ENCODE results near the gene YJEFN3.
A peak's percentile ranks its signal among the peaks of the same experiment; 100 is the strongest.

The YJEFN3 gene

GRCh38 chr19:19487077-19487949 lies 41.4 kb upstream of the YJEFN3 start:
- CTCF ChIA-PET: interaction anchor here (0.6 to 4.2 kb wide), 3 partner anchors 12 to 307 kb away, joined by 3 to 19 read pairs (median 7); no protein-coding TSS in a partner anchor
- POLR2A ChIA-PET: interaction anchor here (0.7 to 2.1 kb wide), 3 partner anchors 26 to 123 kb away, joined by 3 to 7 read pairs (median 6); partner anchors contain the start of gene GATAD2A
- no peak for TF ChIP-seq TARDBP (IDR thresholded peaks at IDR 0.05)
- no peak for TF ChIP-seq ZNF384 (IDR thresholded peaks at IDR 0.05)
- no peak for DNase-seq (ENCODE audit: extremely low spot score)

GRCh38 chr19:19487950-19488874 lies 40.5 kb upstream of the YJEFN3 start:
- ChIA-PET CTCF (interaction anchor here (0.6 to 4.2 kb wide), 5 partner anchors 13 to 307 kb away, joined by 3 to 19 read pairs (median 7); no protein-coding TSS in a partner anchor), POLR2A (interaction anchor here (0.7 to 2.1 kb wide), 5 partner anchors 27 to 124 kb away, joined by 3 to 7 read pairs (median 5); partner anchors contain the start of gene GATAD2A)
- TF ChIP-seq PKNOX1 (IDR thresholded peaks at IDR 0.05) (no peak), CTBP1 (IDR thresholded peaks at IDR 0.05; ENCODE audit: borderline replicate concordance) (no peak), L3MBTL2 (conservative IDR thresholded peaks at IDR 0.05) (no peak), ARNT (IDR thresholded peaks at IDR 0.05) (no peak), NFRKB (IDR thresholded peaks at IDR 0.05) (no peak), HDGF (IDR thresholded peaks at IDR 0.05; ENCODE audit: borderline replicate concordance) (no peak), FOXK2 (IDR thresholded peaks at IDR 0.05) (no peak), BHLHE40 (IDR thresholded peaks at IDR 0.05; ENCODE audit: borderline replicate concordance) (no peak), SP1 (IDR thresholded peaks at IDR 0.05) (no peak), SUZ12 (IDR thresholded peaks at IDR 0.05) (no peak), FOXA1 (IDR thresholded peaks at IDR 0.05) (no peak), ELF4 (IDR thresholded peaks at IDR 0.05) (no peak), FOXM1 (IDR thresholded peaks at IDR 0.05; ENCODE audit: borderline replicate concordance) (no peak), LEF1 (IDR thresholded peaks at IDR 0.05; ENCODE audit: borderline replicate concordance) (no peak), ZNF384 (IDR thresholded peaks at IDR 0.05) (no peak), TARDBP (IDR thresholded peaks at IDR 0.05) (no peak)
- no peak for DNase-seq (ENCODE audit: extremely low spot score)

- POLR2A ChIA-PET: interaction anchor here (1.6 to 1.7 kb wide), 2 partner anchors 104 to 124 kb away, joined by 5 to 6 read pairs; no protein-coding TSS in a partner anchor
Observed at GRCh38 chr19:19488875-19489690, 39.6 kb upstream of the YJEFN3 start.

GRCh38 chr19:19489804-19490204 lies 38.9 kb upstream of the YJEFN3 start:
- ChIA-PET POLR2A (interaction anchor here (1.6 to 1.7 kb wide), 2 partner anchors 104 to 125 kb away, joined by 5 to 6 read pairs; no protein-coding TSS in a partner anchor), CTCF (interaction anchor here (0.6 to 4.2 kb wide), 6 partner anchors 11 to 316 kb away, joined by 3 to 19 read pairs (median 6); no protein-coding TSS in a partner anchor)
- TF ChIP-seq HDGF (IDR thresholded peaks at IDR 0.05; ENCODE audit: borderline replicate concordance): no peak
- TF ChIP-seq FOXM1 (IDR thresholded peaks at IDR 0.05; ENCODE audit: borderline replicate concordance): no peak
- no peak for TF ChIP-seq CTBP1 (IDR thresholded peaks at IDR 0.05; ENCODE audit: borderline replicate concordance)
- no peak for TF ChIP-seq ARNT (IDR thresholded peaks at IDR 0.05)
- no peak for DNase-seq (ENCODE audit: extremely low spot score)

More at GRCh38 chr19:19488875-19489690, 39.6 kb upstream of the YJEFN3 start:
- TF ChIP-seq PKNOX1 (IDR thresholded peaks at IDR 0.05) (peak; percentile 63), NFRKB (IDR thresholded peaks at IDR 0.05) (no peak), FOXK2 (IDR thresholded peaks at IDR 0.05) (no peak), BHLHE40 (IDR thresholded peaks at IDR 0.05; ENCODE audit: borderline replicate concordance) (no peak), FOXA1 (IDR thresholded peaks at IDR 0.05) (no peak), CTBP1 (IDR thresholded peaks at IDR 0.05; ENCODE audit: borderline replicate concordance) (no peak), L3MBTL2 (conservative IDR thresholded peaks at IDR 0.05) (no peak), ZNF384 (IDR thresholded peaks at IDR 0.05) (no peak), HDGF (IDR thresholded peaks at IDR 0.05; ENCODE audit: borderline replicate concordance) (no peak)
- CTCF ChIA-PET: interaction anchor here (1.0 to 4.2 kb wide), 4 partner anchors 10 to 128 kb away, joined by 3 to 19 read pairs (median 8); no protein-coding TSS in a partner anchor
- DNase-seq (ENCODE audit: extremely low spot score): peak; percentile 65

- TF ChIP-seq ZNF384 (IDR thresholded peaks at IDR 0.05) (peak; percentile 43; the same call in 1 of the 2 replicates), FOXA1 (IDR thresholded peaks at IDR 0.05) (no peak)
- peak; percentile 85 for DNase-seq (ENCODE audit: extremely low spot score)
- ChIA-PET CTCF (interaction anchor here (0.6 to 4.2 kb wide), 9 partner anchors 11 to 316 kb away, joined by 3 to 19 read pairs (median 4); no protein-coding TSS in a partner anchor), POLR2A (interaction anchor here (1.6 to 1.7 kb wide), 3 partner anchors 85 to 126 kb away, joined by 5 to 8 read pairs (median 6); partner anchors contain the start of gene GATAD2A)
Observed at GRCh38 chr19:19490214-19490968, 38.3 kb upstream of the YJEFN3 start.

Measured in HEK293T (cell line).